SK-N-MC (cell line): ENCODE data around the gene BIRC6.
"Not testable (repeated sequence)": the region's sequence is repeated elsewhere in the genome, so short reads cannot be mapped to it uniquely, and the experiment has no call there.

Source experiments
- EZH2 ChIP-seq: fragments of 200-600 bp; sonication (generic); IDR thresholded peaks from one replicate; pipeline ENCODE4 v1.6.1; 2017; ENCODE audit warnings: antibody characterized with exemption
- FOXP2 ChIP-seq: optimal IDR thresholded peaks from 2 replicates; pipeline ENCODE3; 2011; ENCODE audit warnings: mild to moderate bottlenecking, moderate library complexity; ENCODE audit not compliant: insufficient read depth; ENCODE audit errors: extremely low read length, control extremely low read depth
- POLR2AphosphoS5 ChIP-seq: IDR thresholded peaks from 2 replicates; pipeline ENCODE4 v1.6.1; 2012; ENCODE audit warnings: mild to moderate bottlenecking, low read depth, low read length, borderline replicate concordance

GRCh38 chr2:32329180-32329980 is 27.4 kb upstream of the BIRC6 start:
- not testable (repeated sequence) for TF ChIP-seq POLR2AphosphoS5, EZH2, FOXP2
